AG04450 (cell line): ENCODE measurements around the gene FAM47C. TPM values are rescaled to one million over a fixed set of nuclear protein-coding genes. Genes with fewer than 3 reads are reported as not detected.
"Not testable (repeated sequence)": the region's sequence is repeated elsewhere in the genome, so short reads cannot be mapped to it uniquely, and the experiment has no call there.

Experiments
- CTCF ChIA-PET: fragments of 300-600, 350-600 bp; formaldehyde crosslinking; extraction: SDS; loops from one replicate; lab custom pipeline; 2022; ENCODE audit warnings: antibody characterized with exemption, inconsistent platforms; lab: Charles Lee
- POLR2A ChIA-PET: fragments of 350-600 bp; formaldehyde crosslinking; extraction: SDS; loops from one replicate; lab custom pipeline; 2021; ENCODE audit warnings: antibody characterized with exemption, inconsistent platforms; lab: Yijun Ruan, JAX
- DNase-seq: peaks from one replicate; pipeline ENCODE4 v3.0.0-alpha.2; 2011; ENCODE audit warnings: low read depth, low spot score
- H3K27ac ChIP-seq: one replicate; pipeline ENCODE4 v1.5.1; 2012; ENCODE audit warnings: low read depth, low read length, control low read depth
- H3K27me3 ChIP-seq: one replicate; pipeline ENCODE4 v1.6.0; 2012; ENCODE audit warnings: low read length; ENCODE audit not compliant: control insufficient read depth, insufficient read depth
- H3K4me3 ChIP-seq: 2 replicates; pipeline ENCODE4 v1.5.1; 2011; ENCODE audit warnings: mild to moderate bottlenecking, low read depth, low read length, control low read depth
- H3K9me3 ChIP-seq: 2 replicates; pipeline ENCODE4 v1.5.1; 2012; ENCODE audit warnings: low read length; ENCODE audit not compliant: control insufficient read depth, insufficient read depth
- CTCF ChIP-seq: IDR thresholded peaks from 2 replicates; pipeline ENCODE4 v1.5.1; 2011; ENCODE audit warnings: low read depth, low read length, control low read depth, inconsistent platforms
- polyA minus RNA-seq: library from RNA; depleted of rRNA, polyadenylated mRNA; stranded (reverse); fragments of >200 nt; gene quantifications from 2 replicates; pipeline ENCODE4 v1.2.3, GENCODE V29; 2011; rRNA and poly(A)+ RNA removed
- polyA plus RNA-seq: library from polyadenylated mRNA; depleted of rRNA; stranded (reverse); fragments of >200 nt; gene quantifications from 2 replicates; pipeline ENCODE4 v1.2.3, GENCODE V29; 2011; rRNA removed

Gene FAM47C
- not detected in 2 replicates for polyA plus RNA-seq
- polyA minus RNA-seq: not detected in 2 replicates

GRCh38 chrX:37008182-37008581, at the start of gene FAM47C:
FAM47C (plus strand) TSS chrX:37008366; CDS start chrX:37008411, 45 bp downstream.
- DNase-seq, H3K4me3 ChIP-seq, POLR2A ChIA-PET: not testable (repeated sequence)

GRCh38 chrX:36961590-36961989, 46.6 kb upstream of the FAM47C start:
- POLR2A ChIA-PET: no interaction called here
- TF ChIP-seq CTCF: no peak
- Histone ChIP-seq H3K27me3 (no peaks in the 10 kb centered on the region), H3K9me3 (no peaks in the 10 kb centered on the region), H3K4me3 (no peak overlapping the region), H3K27ac (no peak overlapping the region)
- DNase-seq: no peak
- CTCF ChIA-PET: no interaction called here

More at GRCh38 chrX:37008182-37008581, at the start of gene FAM47C:
- H3K27me3 ChIP-seq, H3K27ac ChIP-seq, CTCF ChIA-PET, H3K9me3 ChIP-seq: not testable (repeated sequence)

GRCh38 chrX:36963069-36963808, 44.9 kb upstream of the FAM47C start:
- Histone ChIP-seq H3K27me3 (no peaks in the 10 kb centered on the region), H3K9me3 (no peaks in the 10 kb centered on the region), H3K27ac (no peak overlapping the region), H3K4me3 (no peak overlapping the region)
- ChIA-PET POLR2A (no interaction called here), CTCF (no interaction called here)
- DNase-seq: no peak
- TF ChIP-seq CTCF: no peak

GRCh38 chrX:36963852-36964251, 44.3 kb upstream of the FAM47C start:
- DNase-seq: no peak
- Histone ChIP-seq H3K27ac (no peak overlapping the region), H3K4me3 (no peak overlapping the region), H3K9me3 (no peaks in the 10 kb centered on the region), H3K27me3 (no peaks in the 10 kb centered on the region)
- ChIA-PET POLR2A (no interaction called here), CTCF (no interaction called here)
- no peak for TF ChIP-seq CTCF

- CTCF ChIA-PET: no interaction called here
Measured at GRCh38 chrX:36973575-36973974, 34.6 kb upstream of the FAM47C start.

More at GRCh38 chrX:36973575-36973974, 34.6 kb upstream of the FAM47C start:
- DNase-seq: no peak
- Histone ChIP-seq H3K27me3 (no peaks in the 10 kb centered on the region), H3K9me3 (no peaks in the 10 kb centered on the region), H3K4me3 (no peak overlapping the region), H3K27ac (no peak overlapping the region)
- TF ChIP-seq CTCF: no peak
- POLR2A ChIA-PET: no interaction called here
